OCI-LY7 (cell line): Measurements from ENCODE around the gene PCARE.

Experiments used
- CTCF ChIP-seq: fragments of 200-600 bp; sonication (generic); conservative IDR thresholded peaks from 2 replicates; pipeline ENCODE4 v1.5.1; 2014; ENCODE audit warnings: mild to moderate bottlenecking, antibody characterized with exemption, low read length, moderate library complexity, mixed read lengths
- EZH2phosphoT487 ChIP-seq: fragments of 200-600 bp; sonication (generic); IDR thresholded peaks from 2 replicates; pipeline ENCODE4 v1.6.1; 2018; ENCODE audit warnings: low read depth, borderline replicate concordance, mild to moderate bottlenecking, mixed run types, antibody characterized with exemption, low read length, moderate library complexity, mixed read lengths

GRCh38 chr2:29071032-29071975 lies 3.0 kb downstream of the PCARE start:
- TF ChIP-seq CTCF = no peak
- no peak for TF ChIP-seq EZH2phosphoT487
